GM12892 (cell line): ENCODE measurements around the gene C1QTNF7.

Source experiments
- POLR2A ChIP-seq: IDR thresholded peaks from 2 replicates; pipeline ENCODE4 v1.6.1; 2011; ENCODE audit warnings: low read depth, low read length, control low read depth
- TAF1 ChIP-seq: IDR thresholded peaks from 2 replicates; pipeline ENCODE4 v1.6.1; 2011; ENCODE audit warnings: low read depth, mild to moderate bottlenecking, control low read depth, low read length, borderline replicate concordance

DNA sequence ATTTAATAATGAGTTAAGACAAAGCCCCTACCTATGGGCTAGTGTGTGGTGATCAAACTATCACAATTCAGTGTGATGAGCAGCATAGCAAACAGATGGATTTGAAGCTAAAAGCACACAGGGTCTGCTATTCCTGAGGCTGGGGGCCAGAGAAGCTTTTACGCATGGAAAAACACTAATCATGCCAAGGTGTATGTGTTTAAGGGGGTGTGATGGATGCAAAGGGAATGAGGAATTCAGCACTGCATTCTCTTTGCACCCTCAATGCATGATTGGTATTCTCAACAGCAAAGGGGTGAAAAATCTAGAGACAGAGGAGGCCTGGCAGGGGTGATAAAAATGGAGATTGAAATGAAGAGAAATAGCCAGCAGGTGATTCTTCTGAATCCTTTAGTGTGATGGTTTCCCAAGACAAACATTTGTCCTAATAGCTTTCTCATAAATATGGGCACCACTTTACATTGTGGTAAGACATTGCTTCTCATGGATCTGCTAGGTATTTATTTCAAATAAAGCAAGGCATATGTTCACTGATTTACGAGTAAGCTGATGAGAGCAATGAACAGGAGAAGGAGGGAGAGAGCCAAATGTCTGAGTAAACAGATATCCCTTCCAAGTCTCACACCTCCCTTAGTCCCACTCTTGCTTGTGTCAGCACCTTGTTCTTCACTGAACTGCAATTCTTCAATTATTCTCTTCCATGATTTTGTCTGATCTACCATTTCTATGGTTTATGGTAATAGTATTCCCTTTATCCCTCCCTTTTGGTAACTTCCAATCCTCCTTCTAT lies 15.7 kb downstream of the C1QTNF7 start:
- TF ChIP-seq POLR2A (no peak), TAF1 (no peak)
